ENCODE data around the gene RMND1.

The RMND1 gene

DNA sequence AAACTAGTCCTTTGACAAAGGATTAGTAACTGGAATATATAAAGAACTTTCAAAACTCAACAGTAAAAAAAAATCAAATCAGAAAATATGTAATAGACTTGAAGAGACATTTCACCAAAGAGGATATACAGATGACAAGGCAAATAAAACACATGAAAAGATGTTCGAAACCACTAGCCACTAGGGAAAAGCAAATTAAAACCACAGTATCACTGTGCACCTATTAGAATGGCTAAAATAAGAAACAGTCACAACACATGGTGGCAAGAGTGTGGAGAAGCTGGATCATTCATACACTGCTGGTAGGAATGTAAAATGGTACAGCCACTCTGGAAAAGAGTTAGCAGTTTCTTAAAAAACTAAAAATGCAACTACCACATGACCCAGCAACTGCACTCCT, 75.5 kb downstream of the RMND1 start:
- TF ChIP-seq, protein P1, sequence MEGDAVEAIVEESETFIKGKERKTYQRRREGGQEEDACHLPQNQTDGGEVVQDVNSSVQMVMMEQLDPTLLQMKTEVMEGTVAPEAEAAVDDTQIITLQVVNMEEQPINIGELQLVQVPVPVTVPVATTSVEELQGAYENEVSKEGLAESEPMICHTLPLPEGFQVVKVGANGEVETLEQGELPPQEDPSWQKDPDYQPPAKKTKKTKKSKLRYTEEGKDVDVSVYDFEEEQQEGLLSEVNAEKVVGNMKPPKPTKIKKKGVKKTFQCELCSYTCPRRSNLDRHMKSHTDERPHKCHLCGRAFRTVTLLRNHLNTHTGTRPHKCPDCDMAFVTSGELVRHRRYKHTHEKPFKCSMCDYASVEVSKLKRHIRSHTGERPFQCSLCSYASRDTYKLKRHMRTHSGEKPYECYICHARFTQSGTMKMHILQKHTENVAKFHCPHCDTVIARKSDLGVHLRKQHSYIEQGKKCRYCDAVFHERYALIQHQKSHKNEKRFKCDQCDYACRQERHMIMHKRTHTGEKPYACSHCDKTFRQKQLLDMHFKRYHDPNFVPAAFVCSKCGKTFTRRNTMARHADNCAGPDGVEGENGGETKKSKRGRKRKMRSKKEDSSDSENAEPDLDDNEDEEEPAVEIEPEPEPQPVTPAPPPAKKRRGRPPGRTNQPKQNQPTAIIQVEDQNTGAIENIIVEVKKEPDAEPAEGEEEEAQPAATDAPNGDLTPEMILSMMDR (IDR thresholded peaks at IDR 0.05): no peak

DNA sequence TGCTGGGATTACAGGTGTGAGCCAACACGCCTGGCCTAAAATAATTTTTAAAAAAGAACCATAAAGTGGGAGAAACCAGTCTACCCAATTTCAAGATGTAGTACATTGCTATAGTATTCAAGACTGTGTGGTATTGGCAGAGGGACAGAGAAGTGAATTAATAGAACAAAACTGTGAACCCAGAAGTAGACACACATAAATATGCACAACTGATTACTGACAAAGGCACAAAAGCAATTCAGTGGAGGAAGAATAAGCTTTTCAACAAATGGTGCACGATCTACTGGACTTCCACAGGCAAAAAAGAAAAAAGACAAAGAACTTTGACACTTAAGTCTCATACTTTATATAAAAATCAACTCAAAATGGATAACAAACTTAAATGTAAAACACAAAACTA, 76.1 kb downstream of the RMND1 start:
- TF ChIP-seq, protein P1 (IDR thresholded peaks at IDR 0.05): no peak

DNA sequence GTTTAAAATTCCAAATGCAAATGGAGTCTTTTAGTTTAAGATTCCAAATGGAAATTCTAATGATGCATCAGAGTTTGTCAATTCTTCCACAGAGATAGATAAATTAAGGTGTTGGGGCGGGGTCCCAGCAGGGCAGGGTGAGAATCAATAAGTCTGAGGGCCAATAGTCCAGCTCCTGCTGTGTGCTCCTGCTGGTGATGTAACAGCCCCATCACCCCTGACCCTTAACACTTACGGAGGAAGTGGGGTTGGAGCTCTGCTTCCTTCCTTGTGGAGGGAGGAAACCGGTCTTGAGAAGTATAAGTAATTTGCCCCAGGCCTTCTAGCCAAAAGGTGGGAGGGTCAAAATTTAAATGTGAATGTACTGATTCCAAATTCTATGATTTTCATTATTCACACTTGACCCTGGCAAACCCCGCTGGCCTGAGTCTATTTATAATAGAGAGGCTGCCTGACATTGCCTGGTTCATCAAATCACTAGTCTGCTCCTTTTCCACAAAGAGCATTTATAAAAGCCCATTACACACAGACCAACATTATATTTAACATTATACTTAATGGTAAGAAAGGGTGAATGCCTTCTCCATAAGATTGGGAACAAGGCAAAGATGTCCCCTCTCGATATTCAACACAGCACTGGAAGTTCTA, 77.8 kb downstream of the RMND1 start:
- TF ChIP-seq, protein P1 (IDR thresholded peaks at IDR 0.05): no peak

DNA sequence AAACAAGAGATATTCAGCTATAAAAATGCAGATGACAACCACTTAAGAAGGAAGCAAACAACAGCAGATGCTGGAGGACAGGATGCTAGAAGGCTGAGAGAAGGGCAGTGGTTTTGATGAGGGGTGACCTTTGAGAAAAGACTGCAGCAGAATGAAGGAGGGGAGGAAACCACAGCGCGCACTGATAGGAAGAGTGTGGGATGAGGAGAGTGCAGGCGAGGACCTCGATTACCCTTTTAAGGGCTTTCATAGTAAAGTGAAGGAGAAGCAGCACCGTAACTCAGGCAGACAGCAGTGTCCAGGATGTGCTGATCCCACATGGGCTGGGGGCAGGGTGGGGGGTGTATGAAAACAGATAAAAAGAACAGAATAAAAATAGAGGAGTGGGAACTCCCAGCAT, 79.8 kb downstream of the RMND1 start:
- TF ChIP-seq, protein P1 (IDR thresholded peaks at IDR 0.05): no peak

DNA sequence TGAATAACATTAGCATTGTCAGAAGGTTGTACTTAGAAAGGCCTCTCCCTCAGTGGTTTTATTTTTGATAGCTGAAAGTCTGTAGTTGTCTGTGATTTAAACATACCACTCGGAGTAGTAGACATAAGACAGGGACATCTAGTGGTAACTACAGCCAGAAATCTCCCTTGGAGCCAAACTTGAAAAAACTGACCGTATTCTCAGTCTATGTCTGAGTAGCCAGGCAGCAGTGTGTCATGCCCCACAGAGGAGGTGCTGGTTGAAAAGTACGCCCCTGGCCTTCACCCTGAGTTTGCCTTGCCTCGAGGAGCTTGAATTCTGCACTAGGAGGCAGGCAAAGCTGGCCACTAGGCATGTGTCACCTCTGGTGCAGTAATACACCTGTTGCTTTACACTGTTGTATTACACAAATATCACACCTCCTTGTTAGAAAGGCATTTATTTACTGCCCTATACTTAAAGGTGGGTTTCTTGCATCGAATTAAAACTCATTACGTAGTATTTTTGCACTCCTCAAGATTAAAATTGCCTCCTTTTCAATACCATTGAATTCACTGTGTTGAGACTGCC, 81.3 kb downstream of the RMND1 start:
- TF ChIP-seq, protein P1 (IDR thresholded peaks at IDR 0.05): peak; percentile 26; the same call in 1 of the 2 replicates

DNA sequence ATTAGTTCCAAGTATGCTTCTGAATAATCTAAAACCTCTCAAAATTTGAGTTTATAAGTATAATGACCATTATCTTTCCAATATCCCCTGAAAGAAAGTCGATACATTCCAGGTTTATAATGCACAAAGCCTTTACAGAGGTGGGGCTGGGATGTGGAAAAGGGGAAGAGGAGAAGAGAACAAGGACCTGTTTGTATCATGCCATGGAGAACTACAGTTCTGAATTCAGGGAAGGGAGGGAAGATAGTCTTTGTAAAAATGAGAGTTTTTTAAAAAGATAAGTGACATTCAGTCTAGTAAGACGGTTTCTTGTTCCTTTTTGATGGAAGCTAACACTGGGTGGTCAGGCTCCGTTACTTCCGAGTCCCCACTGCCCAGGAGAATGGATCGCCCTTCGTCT, 86.7 kb downstream of the RMND1 start:
- TF ChIP-seq, protein P1 (IDR thresholded peaks at IDR 0.05): no peak

DNA sequence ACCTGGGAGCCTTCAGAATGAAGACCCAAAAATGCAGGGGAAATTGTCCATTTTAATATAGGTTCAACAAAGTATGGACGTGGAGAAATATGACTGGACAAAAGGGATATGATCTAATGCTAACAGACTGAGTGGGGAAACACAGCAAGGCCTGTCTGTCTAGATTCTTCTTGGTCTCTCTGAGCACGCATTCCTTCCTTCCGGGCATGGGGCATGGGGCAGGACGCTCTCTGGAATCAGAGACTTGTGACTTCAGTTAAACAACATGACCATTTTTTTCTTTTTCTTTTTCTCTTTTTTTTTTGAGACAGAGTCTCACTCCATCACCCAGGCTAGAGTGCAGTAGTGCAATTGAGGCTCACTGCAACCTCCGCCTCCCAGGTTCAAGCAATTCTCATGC, 92.4 kb downstream of the RMND1 start:
- TF ChIP-seq, protein P1 (IDR thresholded peaks at IDR 0.05): no peak

Data from LNCAP (cell line).